GM23338 (cell line): ENCODE data around the gene SNRNP35. TPM values are rescaled to one million over a fixed set of nuclear protein-coding genes. Genes with fewer than 3 reads are reported as not detected.

ENCODE experiments used
- ATAC-seq: fragments of 200-7000 bp; cut with Tn5 transposase; 3 replicates; pipeline ENCODE4 v1.9.1; 2020
- DNase-seq: peaks from one replicate; pipeline ENCODE4 v3.0.0-alpha.2; 2015; ENCODE audit warnings: low spot score
- H2AFZ ChIP-seq: fragments of 200-600 bp; sonication (generic); 2 replicates; pipeline ENCODE4 v1.8.0; 2016; ENCODE audit warnings: antibody characterized with exemption, mild to moderate bottlenecking, moderate library complexity
- H3F3A ChIP-seq: fragments of 200-600 bp; sonication (generic); replicated peaks from 2 replicates; pipeline ENCODE4 v1.8.0; 2017; ENCODE audit warnings: antibody characterized with exemption, mixed run types, low read depth
- H3K27ac ChIP-seq: fragments of 200-600 bp; sonication (generic); 2 replicates; pipeline ENCODE4 v1.6.1; 2016; ENCODE audit warnings: low read depth
- H3K27me3 ChIP-seq: fragments of 200-600 bp; sonication (generic); 2 replicates; pipeline ENCODE4 v1.8.0; 2016; ENCODE audit warnings: mild to moderate bottlenecking, mixed run types, moderate library complexity; ENCODE audit not compliant: insufficient read depth
- H3K36me3 ChIP-seq: fragments of 200-600 bp; sonication (generic); 2 replicates; pipeline ENCODE4 v1.8.0; 2016; ENCODE audit warnings: mild to moderate bottlenecking; ENCODE audit not compliant: insufficient read depth
- H3K4me1 ChIP-seq: fragments of 200-600 bp; sonication (generic); 2 replicates; pipeline ENCODE4 v1.8.0; 2016; ENCODE audit warnings: mild to moderate bottlenecking, moderate library complexity; ENCODE audit not compliant: insufficient read depth
- H3K4me2 ChIP-seq: fragments of 200-600 bp; sonication (generic); 2 replicates; pipeline ENCODE4 v1.7.1; 2017; ENCODE audit warnings: mixed run types
- H3K4me3 ChIP-seq: fragments of 200-600 bp; sonication (generic); 2 replicates; pipeline ENCODE4 v1.6.1; 2016; ENCODE audit warnings: mixed run types
- H3K79me2 ChIP-seq: fragments of 200-600 bp; sonication (generic); replicated peaks from 2 replicates; pipeline ENCODE4 v1.8.0; 2017; ENCODE audit warnings: mild to moderate bottlenecking; ENCODE audit not compliant: insufficient read depth
- H3K9me2 ChIP-seq: fragments of 200-600 bp; sonication (generic); 2 replicates; pipeline ENCODE4 v1.8.0; 2017; ENCODE audit not compliant: insufficient read depth
- H4K20me1 ChIP-seq: fragments of 200-600 bp; sonication (generic); replicated peaks from 2 replicates; pipeline ENCODE4 v1.8.0; 2017; ENCODE audit warnings: mild to moderate bottlenecking; ENCODE audit not compliant: insufficient read depth
- H3K27ac Mint-ChIP-seq: 2 replicates; pipeline ENCODE4 v1.8.0; 2020; ENCODE audit warnings: inconsistent platforms, mild to moderate bottlenecking, moderate library complexity, mixed read lengths
- H3K27me3 Mint-ChIP-seq: 3 replicates; pipeline ENCODE4 v1.8.0; 2022; ENCODE audit warnings: low read depth, mild to moderate bottlenecking, moderate library complexity, mixed read lengths, inconsistent platforms; ENCODE audit not compliant: insufficient read depth, poor library complexity
- H3K36me3 Mint-ChIP-seq: 3 replicates; pipeline ENCODE4 v1.8.0; 2021; ENCODE audit warnings: low read depth, mild to moderate bottlenecking, inconsistent platforms, moderate library complexity, mixed read lengths
- H3K4me1 Mint-ChIP-seq: 3 replicates; pipeline ENCODE4 v1.8.0; 2020; ENCODE audit warnings: mild to moderate bottlenecking, inconsistent platforms, mixed read lengths
- H3K4me3 Mint-ChIP-seq: 3 replicates; pipeline ENCODE4 v1.8.0; 2021; ENCODE audit warnings: moderate library complexity, mild to moderate bottlenecking, inconsistent platforms, mixed read lengths
- H3K9me3 Mint-ChIP-seq: 3 replicates; pipeline ENCODE4 v1.8.0; 2020; ENCODE audit warnings: moderate library complexity, mild to moderate bottlenecking, inconsistent platforms, mixed read lengths
- CREB1 ChIP-seq: fragments of 250-450 bp; sonication (Bioruptor Pico); IDR thresholded peaks from 2 replicates; pipeline ENCODE4 v1.5.0; 2020; ENCODE audit warnings: low read depth, mild to moderate bottlenecking, moderate library complexity
- EZH2 ChIP-seq: fragments of 200-600 bp; sonication (generic); IDR thresholded peaks from one replicate; pipeline ENCODE4 v1.8.0; 2017; ENCODE audit warnings: antibody characterized with exemption, mild to moderate bottlenecking, low read depth; ENCODE audit not compliant: unreplicated experiment
- EZH2phosphoT487 ChIP-seq: fragments of 200-600 bp; sonication (generic); IDR thresholded peaks from one replicate; pipeline ENCODE4 v1.8.1; 2018; ENCODE audit warnings: antibody characterized with exemption; ENCODE audit not compliant: unreplicated experiment
- JUNB ChIP-seq: IDR thresholded peaks from one replicate; pipeline ENCODE4 v1.6.1; 2016; ENCODE audit warnings: antibody characterized with exemption; ENCODE audit not compliant: unreplicated experiment
- NANOG ChIP-seq: IDR thresholded peaks from 2 replicates; pipeline ENCODE4 v1.6.1; 2016; ENCODE audit warnings: antibody characterized with exemption, borderline replicate concordance
- POLR2AphosphoS5 ChIP-seq: IDR thresholded peaks from 2 replicates; pipeline ENCODE4 v1.6.1; 2016; ENCODE audit warnings: antibody characterized with exemption, low read depth
- REST ChIP-seq: IDR thresholded peaks from one replicate; pipeline ENCODE4 v1.6.1; 2018; ENCODE audit warnings: antibody characterized with exemption; ENCODE audit not compliant: unreplicated experiment
- ZNF114 ChIP-seq: fragments of 250-450 bp; sonication (Bioruptor Pico); IDR thresholded peaks from 2 replicates; pipeline ENCODE4 v1.5.0; 2020; ENCODE audit warnings: mild to moderate bottlenecking, moderate library complexity
- polyA plus RNA-seq: library from polyadenylated mRNA; unstranded; fragments of >200 nt; fragmentation: Nextera tagmentation; extraction: Ambion mirVana; gene quantifications from 2 replicates; pipeline ENCODE4 v1.2.1, GENCODE V29; 2016
- total RNA-seq: library from RNA; depleted of rRNA; stranded (reverse); fragments of >200 nt; shearing (Covaris generic); gene quantifications from 2 replicates; pipeline ENCODE4 v1.2.3, GENCODE V29; 2014
- TF ChIP-seq, protein P1 (sequence below): IDR thresholded peaks from 2 replicates; pipeline ENCODE4 v1.6.1; 2016; ENCODE audit warnings: antibody characterized with exemption

Gene SNRNP35
- total and polyA plus RNA-seq, 2 experiments from 2014 or later, result 8.4 to 38.4 TPM

- no peak for TF ChIP-seq REST
- TF ChIP-seq, protein P1, sequence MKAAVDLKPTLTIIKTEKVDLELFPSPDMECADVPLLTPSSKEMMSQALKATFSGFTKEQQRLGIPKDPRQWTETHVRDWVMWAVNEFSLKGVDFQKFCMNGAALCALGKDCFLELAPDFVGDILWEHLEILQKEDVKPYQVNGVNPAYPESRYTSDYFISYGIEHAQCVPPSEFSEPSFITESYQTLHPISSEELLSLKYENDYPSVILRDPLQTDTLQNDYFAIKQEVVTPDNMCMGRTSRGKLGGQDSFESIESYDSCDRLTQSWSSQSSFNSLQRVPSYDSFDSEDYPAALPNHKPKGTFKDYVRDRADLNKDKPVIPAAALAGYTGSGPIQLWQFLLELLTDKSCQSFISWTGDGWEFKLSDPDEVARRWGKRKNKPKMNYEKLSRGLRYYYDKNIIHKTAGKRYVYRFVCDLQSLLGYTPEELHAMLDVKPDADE, result no peak
- TF ChIP-seq CREB1 (CRISPR knock-in tag), result no peak
Measured at GRCh38 chr12:123442774-123443173, 15.2 kb upstream of the SNRNP35 start (continued).

GRCh38 chr12:123444092-123445026, 13.6 kb upstream of the SNRNP35 start:
- no peaks in the 10 kb centered on the region for H3K9me2 ChIP-seq
- H3K79me2 ChIP-seq, result no peaks in the 10 kb centered on the region
- peaks cover 11% of the 10 kb centered on the region for H3K4me1 ChIP-seq
- H3K4me1 Mint-ChIP-seq, result peaks cover 8% of the 10 kb centered on the region; the same call in 2 of the 3 replicates
- no peak overlapping the region for H3K27ac ChIP-seq
- no peak overlapping the region for H2AFZ ChIP-seq
- ATAC-seq (no peak), DNase-seq (no peak)
- H3K4me2 ChIP-seq, result no peak overlapping the region
- no peaks in the 10 kb centered on the region for H3K27me3 ChIP-seq
- H3K4me3 Mint-ChIP-seq, result no peak overlapping the region
- no peak overlapping the region for H3K4me3 ChIP-seq
- H3K36me3 ChIP-seq, result no peaks in the 10 kb centered on the region
- no peak overlapping the region for H3K27ac Mint-ChIP-seq
- no peaks in the 10 kb centered on the region for H4K20me1 ChIP-seq
- no peaks in the 10 kb centered on the region for H3K36me3 Mint-ChIP-seq
- peaks cover 5% of the 10 kb centered on the region for H3K27me3 Mint-ChIP-seq
- no peaks in the 10 kb centered on the region for H3K9me3 Mint-ChIP-seq
- H3F3A ChIP-seq, result no peaks in the 10 kb centered on the region
- TF ChIP-seq CREB1 (CRISPR knock-in tag) (no peak), NANOG (no peak), JUNB (no peak), POLR2AphosphoS5 (no peak), ZNF114 (CRISPR knock-in tag) (no peak), EZH2 (no peak), REST (no peak), EZH2phosphoT487 (no peak)
